GM19455 (cell line): ENCODE results near the gene ZNRF3.
"Not testable (repeated sequence)": the region's sequence is repeated elsewhere in the genome, so short reads cannot be mapped to it uniquely, and the experiment has no call there.

Source experiments
- ATAC-seq: cut with Tn5 transposase; IDR thresholded peaks from one replicate; pipeline ENCODE4 v1.9.1; 2021; ENCODE audit not compliant: unreplicated experiment

The ZNRF3 gene

GRCh38 chr22:28883917-28884746 lies 760 bp downstream of the ZNRF3 start:
- ATAC-seq, result no peak

DNA sequence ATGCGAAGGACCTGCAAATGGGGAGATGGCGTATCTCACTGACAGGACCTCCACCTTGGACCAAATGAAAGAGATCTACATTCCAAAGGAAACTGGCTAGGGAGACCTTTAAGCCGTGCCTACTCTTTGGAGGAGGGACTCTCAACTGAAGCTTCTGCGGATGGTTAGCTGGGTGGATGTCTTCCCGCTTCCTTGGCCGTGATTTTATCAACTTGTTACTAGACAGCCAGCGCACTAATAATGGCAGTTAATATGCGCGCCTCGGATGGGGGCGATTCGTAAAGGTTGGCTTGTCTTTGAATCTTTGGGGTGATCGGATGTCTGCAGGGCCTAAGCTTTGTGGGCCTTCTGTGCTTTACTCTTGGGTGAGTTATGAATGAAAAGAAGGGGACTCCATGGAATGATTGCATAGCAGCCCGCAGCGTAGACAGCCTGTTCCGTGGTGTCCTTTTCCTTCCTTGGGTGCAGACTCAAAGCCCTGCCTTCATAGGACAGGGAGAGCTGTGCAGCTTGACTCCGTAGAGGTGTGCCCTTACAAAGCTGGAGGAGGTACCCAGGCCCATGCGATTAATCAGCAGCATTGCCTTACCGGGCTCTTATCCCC lies 1.5 kb downstream of the ZNRF3 start:
- no peak for ATAC-seq

- ATAC-seq, result no peak
Observed at GRCh38 chr22:28885939-28886338, 2.6 kb downstream of the ZNRF3 start.

GRCh38 chr22:28886679-28887078 lies 3.3 kb downstream of the ZNRF3 start:
- ATAC-seq, result not testable (repeated sequence)

DNA sequence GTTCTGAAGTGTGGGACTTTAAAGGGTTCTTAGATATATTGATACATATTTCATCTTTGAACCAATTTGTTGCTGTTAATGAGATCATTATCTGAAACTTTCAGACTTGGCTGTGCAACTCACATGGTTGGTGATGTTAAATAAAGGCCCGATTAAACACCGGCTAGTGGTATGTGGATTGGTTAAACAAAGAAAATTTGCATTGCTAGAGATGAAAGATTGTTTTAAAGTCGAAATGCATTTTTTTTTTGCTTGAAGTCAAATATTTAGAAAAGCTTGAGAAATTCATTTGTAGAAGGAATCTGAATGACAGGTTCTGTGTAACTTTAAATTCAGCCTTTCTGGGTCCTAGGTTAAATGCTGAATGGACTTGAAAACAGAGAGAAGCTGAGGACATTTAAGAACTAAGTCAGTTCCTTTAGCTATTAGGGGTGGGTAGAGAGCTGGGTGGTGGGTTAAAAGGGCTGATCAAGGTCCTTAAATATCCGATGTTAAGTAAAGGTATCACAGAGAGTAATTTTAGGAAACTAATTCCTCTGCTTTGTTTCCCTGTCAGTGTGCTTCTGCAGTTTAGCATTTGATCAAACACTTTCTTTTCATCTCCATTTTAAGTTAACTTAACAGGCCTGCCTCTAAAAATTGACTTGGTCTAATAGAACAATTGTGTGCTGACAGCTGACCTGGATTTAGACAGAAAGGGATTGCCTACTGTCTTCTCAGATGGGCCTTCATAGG lies 4.5 kb downstream of the ZNRF3 start:
- no peak for ATAC-seq

- ATAC-seq, result no peak
Observed at GRCh38 chr22:28889478-28890024, 6.2 kb downstream of the ZNRF3 start.

GRCh38 chr22:28891156-28891733 lies 7.9 kb downstream of the ZNRF3 start:
- ATAC-seq, result no peak

- no peak for ATAC-seq
Observed at GRCh38 chr22:28892175-28892731, 8.9 kb downstream of the ZNRF3 start.

GRCh38 chr22:28893810-28894209 lies 10.4 kb downstream of the ZNRF3 start:
- no peak for ATAC-seq

DNA sequence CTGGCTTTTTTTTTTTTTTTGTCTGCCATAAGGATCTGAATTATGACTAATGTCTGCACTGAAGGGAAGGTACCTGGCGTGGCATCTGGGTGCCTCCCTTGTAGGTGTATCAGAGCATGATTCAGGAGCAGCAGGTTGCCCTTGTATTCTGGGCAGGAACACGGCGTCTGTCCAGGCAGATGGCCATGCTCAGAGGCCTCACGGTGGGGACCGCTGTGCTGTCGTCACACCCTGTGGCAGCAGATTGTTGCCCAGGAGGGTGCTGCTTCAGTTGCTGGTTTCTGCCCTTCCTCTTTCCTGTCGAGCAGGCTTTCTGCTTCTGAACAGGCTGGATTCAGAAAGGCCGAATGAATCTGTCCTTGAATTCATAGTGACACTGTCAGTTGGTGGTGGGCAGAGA lies 11.0 kb downstream of the ZNRF3 start:
- ATAC-seq, result no peak

- ATAC-seq, result no peak
Observed at GRCh38 chr22:28894807-28895206, 11.4 kb downstream of the ZNRF3 start.

DNA sequence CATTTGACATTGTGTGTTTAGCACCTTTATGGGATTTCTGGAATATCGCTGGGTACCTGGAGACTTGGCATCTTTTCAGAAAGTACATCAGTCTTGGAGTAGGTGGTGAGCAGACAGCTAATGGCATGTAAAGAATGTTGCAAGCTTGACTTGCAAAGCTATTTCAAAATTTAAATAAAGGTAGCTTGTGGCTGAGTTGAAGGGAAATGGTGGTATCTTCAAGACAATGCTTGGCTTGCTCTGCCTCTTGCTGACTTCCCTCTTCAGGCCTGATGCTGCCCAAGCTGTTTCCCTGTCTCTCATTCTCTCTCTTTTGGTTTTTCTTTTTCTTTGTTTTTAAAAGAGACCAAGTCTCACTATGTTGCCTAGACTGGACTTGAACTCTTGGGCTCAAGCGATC lies 13.2 kb downstream of the ZNRF3 start:
- ATAC-seq, result no peak

DNA sequence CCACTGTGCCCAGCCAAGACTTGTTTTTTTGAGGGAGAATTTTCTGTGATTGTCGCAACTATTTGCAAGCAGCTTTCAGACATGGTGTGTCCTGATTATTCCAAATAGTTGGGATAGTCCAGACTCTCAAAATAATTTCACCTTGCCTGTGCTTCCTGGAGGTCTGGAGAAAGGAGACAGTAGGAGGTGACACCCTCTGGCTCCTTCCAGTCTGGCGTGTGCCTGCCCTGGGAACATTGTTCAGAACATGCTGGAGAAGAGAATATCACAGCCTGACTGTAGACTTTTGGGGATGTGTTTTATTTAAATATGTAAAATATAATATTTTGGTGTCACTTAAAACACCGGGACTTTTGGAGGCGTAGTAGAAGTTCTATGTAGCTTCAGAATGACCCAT lies 14.9 kb downstream of the ZNRF3 start:
- no peak for ATAC-seq

DNA sequence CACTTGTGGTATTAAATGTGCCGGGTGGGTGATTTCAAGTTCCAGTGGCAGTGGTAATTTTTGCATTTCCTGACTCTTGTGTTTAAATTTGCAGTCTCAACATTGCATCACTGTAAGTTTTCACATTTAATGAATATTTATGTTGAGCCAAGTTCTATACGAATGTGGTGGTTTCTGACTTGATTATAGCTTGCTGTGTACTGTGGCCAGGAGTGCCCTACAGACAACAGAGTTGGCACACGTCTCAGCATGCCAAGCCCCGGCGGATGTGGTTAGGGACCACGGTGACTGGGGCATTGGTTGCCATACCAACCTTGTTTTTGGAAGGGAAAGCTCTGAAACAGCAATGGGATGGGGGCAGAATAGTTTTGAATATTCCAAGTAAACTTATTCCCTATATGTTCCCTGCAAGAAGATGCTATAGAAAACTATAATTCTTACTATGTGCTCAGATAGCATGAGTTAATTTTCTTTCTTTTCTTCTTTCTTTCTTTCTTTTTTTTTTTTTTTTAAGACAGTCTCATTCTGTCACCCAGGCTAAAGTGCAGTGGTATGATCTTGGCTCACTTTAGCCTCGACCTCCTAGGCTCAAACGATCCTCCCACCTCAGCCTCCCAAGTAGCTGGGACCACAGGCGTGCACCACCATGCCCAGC lies 16.0 kb downstream of the ZNRF3 start:
- no peak for ATAC-seq

DNA sequence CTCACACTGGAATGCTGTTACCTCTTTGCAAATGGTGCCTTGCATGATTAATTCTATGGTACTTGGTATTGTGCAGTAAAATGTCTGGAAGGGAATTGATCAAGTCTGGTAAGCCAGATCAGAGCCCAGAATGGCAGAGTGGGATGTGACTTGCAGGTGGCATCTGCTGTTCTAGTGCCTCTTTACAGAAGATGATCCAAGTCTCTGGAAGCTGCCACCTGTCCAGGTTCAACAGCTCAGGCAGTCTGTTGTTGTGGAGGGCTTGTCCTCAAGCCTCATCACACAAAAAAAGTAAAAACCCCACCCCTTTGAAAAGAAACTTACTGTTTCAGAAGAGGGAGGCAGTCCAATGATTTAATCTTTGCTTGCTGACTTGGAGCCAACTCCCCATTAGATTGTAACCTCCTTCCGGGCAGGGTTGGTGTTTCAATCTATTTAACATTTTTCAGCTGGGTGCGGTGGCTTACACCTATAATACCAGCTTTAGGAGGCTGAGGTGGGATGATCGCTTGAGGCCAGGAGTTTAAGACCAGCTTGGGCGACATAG lies 17.1 kb downstream of the ZNRF3 start:
- ATAC-seq, result no peak

DNA sequence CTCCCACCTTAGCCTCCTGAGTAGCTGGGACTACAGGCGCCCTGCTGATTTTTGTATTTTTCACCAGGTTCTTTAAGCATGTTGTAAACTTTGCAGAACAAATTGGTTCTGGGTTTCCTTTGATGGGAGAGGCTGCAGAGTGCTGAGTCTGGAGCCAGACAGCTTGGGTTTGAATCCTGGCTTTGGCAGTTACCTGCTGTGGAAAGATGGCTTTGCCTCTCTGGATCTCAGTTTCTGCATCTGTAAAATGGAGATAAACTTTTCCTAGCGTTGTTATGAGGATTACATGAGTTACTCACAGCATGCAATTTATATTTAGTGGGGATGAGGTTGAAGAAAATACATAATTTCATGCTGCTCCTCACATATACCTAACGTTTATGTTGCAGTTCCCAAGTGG lies 19.1 kb downstream of the ZNRF3 start:
- no peak for ATAC-seq

- ATAC-seq, result no peak
Observed at GRCh38 chr22:28903080-28903479, 19.7 kb downstream of the ZNRF3 start.

DNA sequence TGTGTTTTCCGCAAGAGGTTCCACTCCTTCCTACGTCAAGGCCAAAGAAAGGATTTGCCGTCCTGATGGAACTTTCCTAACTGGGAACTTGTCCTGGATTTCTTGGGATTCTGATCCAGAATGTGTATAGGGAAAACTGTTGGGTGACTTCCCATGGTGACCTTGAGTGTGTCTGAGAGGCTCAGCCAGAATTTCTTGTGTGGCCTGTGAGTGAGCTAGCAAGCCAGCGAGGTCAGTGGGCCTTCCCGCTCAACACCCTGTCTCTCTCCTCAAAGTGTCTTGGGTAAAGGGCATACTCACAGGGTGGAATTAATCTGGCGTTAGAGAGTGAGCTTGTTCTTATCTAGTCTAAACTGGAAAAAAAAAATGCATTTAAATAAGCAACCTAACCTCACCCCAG lies 20.4 kb downstream of the ZNRF3 start:
- no peak for ATAC-seq

- ATAC-seq, result no peak
Observed at GRCh38 chr22:28904211-28904896, 21.0 kb downstream of the ZNRF3 start.
